Adipocyte (in vitro differentiated cells): ENCODE results near the gene TBX4.
"Not testable (repeated sequence)": the region's sequence is repeated elsewhere in the genome, so short reads cannot be mapped to it uniquely, and the experiment has no call there.

ENCODE experiments used
- DNase-seq: peaks from one replicate; pipeline ENCODE4 v3.0.0-alpha.2; 2015; ENCODE audit warnings: low read depth
- H3K27me3 ChIP-seq: replicated peaks from 2 replicates; pipeline ENCODE4 v1.7.0; 2013; ENCODE audit warnings: mild to moderate bottlenecking, low read length, moderate library complexity; ENCODE audit not compliant: control insufficient read depth, insufficient read depth
- H3K36me3 ChIP-seq: 2 replicates; pipeline ENCODE4 v1.7.0; 2013; ENCODE audit warnings: low read length, mild to moderate bottlenecking, moderate library complexity; ENCODE audit not compliant: control insufficient read depth, insufficient read depth, severe bottlenecking
- H3K4me1 ChIP-seq: 2 replicates; pipeline ENCODE4 v1.7.0; 2013; ENCODE audit warnings: mild to moderate bottlenecking, low read length, moderate library complexity; ENCODE audit not compliant: control insufficient read depth, insufficient read depth
- H3K4me3 ChIP-seq: 2 replicates; pipeline ENCODE4 v1.7.0; 2013; ENCODE audit warnings: mild to moderate bottlenecking, low read length, moderate library complexity
- H3K9ac ChIP-seq: 2 replicates; pipeline ENCODE4 v1.7.0; 2013; ENCODE audit warnings: mild to moderate bottlenecking, low read length, moderate library complexity
- H3K9me3 ChIP-seq: 2 replicates; pipeline ENCODE4 v1.7.0; 2013; ENCODE audit warnings: mild to moderate bottlenecking, low read length, moderate library complexity; ENCODE audit not compliant: control insufficient read depth

TBX4 gene

DNA sequence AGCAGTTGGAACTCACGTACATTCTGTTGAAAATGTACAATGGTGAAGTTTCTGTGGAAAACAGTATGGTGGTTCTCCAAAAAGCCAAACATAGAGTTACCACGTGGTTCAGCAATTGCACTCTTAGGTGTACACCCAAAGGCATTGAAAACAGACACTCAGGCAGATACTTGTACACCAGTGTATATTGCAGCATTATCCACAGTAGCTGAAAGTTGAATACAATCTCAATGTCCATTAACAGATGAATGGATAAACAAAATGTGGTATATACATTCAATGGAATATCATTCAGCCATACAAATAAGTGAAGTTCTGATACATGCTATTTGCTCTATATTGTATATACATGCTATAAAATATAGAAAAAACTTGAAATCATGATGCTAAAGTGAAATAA lies 29.4 kb upstream of the TBX4 start:
- no peaks in the 10 kb centered on the region for H3K36me3 ChIP-seq

DNA sequence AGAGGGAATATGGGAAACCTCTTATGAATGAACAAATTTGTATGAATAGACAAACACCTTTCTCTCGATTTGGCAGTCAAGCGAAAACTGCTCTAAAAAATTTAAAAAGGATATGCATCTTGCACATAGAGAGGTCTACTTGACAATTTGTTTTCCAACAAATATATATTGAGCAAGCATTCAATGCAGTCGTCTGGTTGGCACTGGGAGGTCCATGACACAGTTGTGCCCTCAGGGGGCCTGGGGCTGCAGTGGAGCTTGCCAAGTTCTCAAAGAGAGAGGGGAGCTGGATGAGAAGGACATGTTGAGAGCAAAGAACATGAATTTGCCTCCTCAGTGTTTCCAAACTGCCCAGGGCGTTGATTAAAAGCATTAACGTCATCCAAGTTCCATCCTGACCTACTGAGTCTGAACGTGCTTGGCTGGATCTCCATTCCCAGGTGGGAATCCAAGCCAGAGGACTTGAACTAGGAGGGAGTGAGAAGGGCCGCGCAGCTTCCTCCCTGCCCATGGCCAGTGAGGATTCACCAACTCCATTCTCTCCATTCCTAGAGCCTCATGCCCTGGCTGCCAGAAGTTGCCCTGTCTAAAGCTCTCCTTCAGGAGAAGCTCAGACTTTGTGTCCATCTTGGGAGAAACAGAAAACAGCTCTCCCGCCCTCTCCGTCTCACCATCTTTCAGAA lies 28.1 kb upstream of the TBX4 start:
- peaks cover 17% of the 10 kb centered on the region for H3K4me1 ChIP-seq
- H3K4me3 ChIP-seq, result no peak overlapping the region
- no peak for DNase-seq
- peaks cover 9% of the 10 kb centered on the region for H3K27me3 ChIP-seq
- H3K36me3 ChIP-seq, result no peaks in the 10 kb centered on the region
- H3K9me3 ChIP-seq, result no peaks in the 10 kb centered on the region
- H3K9ac ChIP-seq, result no peak overlapping the region

More for the DNA sequence above, 29.4 kb upstream of the TBX4 start:
- H3K27me3 ChIP-seq, result peaks cover 9% of the 10 kb centered on the region
- H3K9ac ChIP-seq, result no peak overlapping the region
- H3K4me3 ChIP-seq, result no peak overlapping the region
- no peak for DNase-seq
- H3K4me1 ChIP-seq, result peaks cover 18% of the 10 kb centered on the region
- no peaks in the 10 kb centered on the region for H3K9me3 ChIP-seq

DNA sequence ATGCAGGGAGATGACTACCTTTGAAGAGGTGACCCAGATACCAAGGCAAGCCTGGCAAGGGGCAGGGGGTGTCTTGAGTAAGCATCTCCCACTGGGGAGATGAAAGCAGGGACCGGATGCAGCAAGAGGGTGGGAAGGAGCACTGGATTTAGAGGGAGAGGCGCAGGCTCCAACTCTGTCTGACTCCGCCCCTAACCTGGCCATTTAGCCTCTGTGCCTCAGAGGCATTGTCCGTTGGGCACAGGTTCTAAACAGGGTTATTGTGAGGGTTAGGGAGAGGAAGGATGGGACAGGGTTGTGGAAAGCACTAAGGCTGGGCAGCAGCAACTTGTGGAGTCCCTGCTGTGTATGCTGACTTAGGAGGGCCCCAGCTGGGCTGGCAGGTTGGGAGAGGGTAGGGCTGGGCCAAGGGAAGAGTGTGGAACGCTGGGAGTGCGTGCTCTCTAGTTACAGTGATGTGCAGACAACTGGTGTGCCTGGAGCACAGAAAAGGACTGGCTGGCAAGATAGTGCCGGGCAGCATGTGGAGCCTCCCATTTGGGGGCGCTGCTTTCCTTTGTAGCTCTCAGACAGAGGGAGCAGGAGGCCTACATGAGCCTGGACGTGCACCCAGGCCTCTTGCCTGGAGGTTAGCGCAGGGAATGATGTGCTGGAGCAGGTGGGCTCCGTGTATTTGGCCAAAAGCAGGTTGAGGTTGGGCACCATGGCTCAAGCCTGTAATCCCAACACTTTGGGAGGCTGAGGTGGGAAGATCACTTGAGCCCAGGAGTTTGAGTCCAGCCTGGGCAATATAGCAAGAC lies 26.3 kb upstream of the TBX4 start:
- Histone ChIP-seq H3K9me3 (no peaks in the 10 kb centered on the region), H3K4me3 (no peak overlapping the region), H3K27me3 (peaks cover 8% of the 10 kb centered on the region), H3K4me1 (peaks cover 17% of the 10 kb centered on the region), H3K36me3 (no peaks in the 10 kb centered on the region), H3K9ac (no peak overlapping the region)
- no peak for DNase-seq

DNA sequence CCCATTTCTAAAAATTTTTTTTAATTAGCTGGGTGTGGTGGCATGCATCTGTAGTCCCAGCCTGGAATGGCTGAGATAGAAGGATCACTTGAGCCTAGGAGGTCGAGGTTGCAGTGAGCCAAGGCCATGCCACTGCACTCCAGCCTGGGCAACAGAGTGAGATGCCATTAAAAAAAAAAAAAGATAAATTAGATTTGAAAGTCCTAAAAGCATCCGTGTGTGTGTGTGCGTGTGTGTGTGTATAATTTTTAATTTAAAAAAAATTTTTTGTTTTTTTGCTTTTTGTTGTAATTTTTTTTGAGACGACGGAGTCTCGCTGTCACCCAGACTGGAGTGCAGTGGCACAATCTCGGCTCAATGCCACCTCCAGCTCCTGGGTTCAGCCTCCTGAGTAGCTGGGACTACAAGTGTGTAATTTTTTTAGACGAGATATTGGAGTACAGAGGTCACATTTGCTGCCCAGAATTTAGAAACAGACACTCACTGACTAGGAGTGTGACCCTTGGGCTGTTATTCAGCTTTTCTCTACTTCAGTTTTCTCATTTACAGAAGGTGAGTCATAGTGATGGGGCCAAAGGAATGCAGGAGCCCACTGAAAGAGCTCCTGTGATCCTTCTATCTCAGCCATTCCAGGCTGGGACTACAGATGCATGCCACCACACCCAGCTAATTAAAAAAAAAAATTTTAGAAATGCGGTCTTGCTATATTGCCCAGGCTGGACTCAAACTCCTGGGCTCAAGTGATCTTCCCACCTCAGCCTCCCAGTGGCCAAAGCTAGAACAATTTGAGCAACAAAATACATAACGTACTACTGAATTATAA lies 25.5 kb upstream of the TBX4 start:
- no peak for DNase-seq
- Histone ChIP-seq H3K4me1 (peaks cover 21% of the 10 kb centered on the region), H3K9ac (no peak overlapping the region), H3K36me3 (no peaks in the 10 kb centered on the region), H3K4me3 (no peak overlapping the region), H3K9me3 (no peaks in the 10 kb centered on the region), H3K27me3 (no peaks in the 10 kb centered on the region)

DNA sequence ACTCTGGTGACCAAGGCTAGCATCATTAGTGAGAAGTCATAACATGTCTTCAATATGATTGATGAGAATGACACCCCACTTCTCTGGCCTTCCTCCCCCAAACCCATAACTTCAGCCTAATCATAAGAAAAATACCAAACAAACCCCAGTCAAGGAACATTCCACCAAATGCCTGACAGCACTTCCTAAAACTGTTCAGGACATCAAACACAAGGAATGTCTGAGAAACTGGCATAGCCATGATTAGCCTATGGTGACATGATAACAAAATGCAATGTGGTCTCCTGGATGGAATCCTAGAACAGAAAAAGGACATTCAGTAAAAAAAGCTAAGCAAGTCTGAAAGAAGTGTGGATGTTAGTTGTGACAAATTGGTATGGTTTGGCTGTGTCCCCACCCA lies 24.7 kb upstream of the TBX4 start:
- DNase-seq, result no peak
- no peak overlapping the region for H3K9ac ChIP-seq
- H3K4me1 ChIP-seq, result peaks cover 22% of the 10 kb centered on the region
- no peaks in the 10 kb centered on the region for H3K9me3 ChIP-seq
- H3K27me3 ChIP-seq, result no peaks in the 10 kb centered on the region
- no peaks in the 10 kb centered on the region for H3K36me3 ChIP-seq
- no peak overlapping the region for H3K4me3 ChIP-seq

DNA sequence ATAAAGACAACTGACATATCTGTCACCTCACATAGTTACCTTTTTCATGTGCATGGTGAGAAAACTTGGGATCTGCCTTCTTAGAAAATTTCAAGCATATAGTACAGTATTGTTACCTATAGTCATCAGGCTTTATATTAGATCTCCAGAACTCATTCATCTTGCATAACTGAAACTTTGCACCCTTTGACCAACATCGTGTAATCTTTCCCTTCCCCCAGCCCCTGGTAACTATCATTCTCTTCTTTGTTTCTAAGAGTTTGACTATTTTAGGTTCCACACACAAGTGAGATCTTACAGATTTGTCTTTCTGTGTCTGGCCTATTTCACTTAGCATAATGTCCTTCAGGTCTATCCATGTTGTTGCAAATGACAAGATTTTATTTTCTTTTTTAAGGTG lies 22.9 kb upstream of the TBX4 start:
- H3K36me3 ChIP-seq, result no peaks in the 10 kb centered on the region
- H3K9ac ChIP-seq, result no peak overlapping the region
- no peak for DNase-seq

DNA sequence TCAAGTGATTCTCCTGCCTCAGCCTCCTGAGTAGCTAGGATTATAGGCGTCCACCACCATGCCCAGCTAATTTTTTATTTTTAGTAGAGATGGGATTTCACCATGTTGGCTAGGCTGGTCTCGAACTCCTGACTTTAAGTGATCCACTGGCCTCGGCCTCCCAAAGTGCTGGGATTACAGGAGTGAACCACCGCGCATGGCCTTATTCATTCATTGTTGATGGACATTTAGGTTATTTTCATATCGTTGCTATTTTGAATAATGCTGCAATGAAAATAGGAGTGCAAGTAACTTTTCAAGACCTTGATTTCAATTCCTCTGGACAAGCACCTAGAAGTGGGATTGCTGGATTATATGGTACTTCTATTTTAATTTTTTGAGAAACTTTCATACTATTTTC lies 22.4 kb upstream of the TBX4 start:
- H3K4me1 ChIP-seq, result peaks cover 18% of the 10 kb centered on the region
- H3K9me3 ChIP-seq, H3K27me3 ChIP-seq, DNase-seq, H3K4me3 ChIP-seq, H3K36me3 ChIP-seq, H3K9ac ChIP-seq: not testable (repeated sequence)

More for the DNA sequence above, 22.9 kb upstream of the TBX4 start:
- Histone ChIP-seq H3K27me3 (peaks cover 3% of the 10 kb centered on the region), H3K4me1 (peaks cover 18% of the 10 kb centered on the region), H3K9me3 (peaks cover 5% of the 10 kb centered on the region), H3K4me3 (no peak overlapping the region)

DNA sequence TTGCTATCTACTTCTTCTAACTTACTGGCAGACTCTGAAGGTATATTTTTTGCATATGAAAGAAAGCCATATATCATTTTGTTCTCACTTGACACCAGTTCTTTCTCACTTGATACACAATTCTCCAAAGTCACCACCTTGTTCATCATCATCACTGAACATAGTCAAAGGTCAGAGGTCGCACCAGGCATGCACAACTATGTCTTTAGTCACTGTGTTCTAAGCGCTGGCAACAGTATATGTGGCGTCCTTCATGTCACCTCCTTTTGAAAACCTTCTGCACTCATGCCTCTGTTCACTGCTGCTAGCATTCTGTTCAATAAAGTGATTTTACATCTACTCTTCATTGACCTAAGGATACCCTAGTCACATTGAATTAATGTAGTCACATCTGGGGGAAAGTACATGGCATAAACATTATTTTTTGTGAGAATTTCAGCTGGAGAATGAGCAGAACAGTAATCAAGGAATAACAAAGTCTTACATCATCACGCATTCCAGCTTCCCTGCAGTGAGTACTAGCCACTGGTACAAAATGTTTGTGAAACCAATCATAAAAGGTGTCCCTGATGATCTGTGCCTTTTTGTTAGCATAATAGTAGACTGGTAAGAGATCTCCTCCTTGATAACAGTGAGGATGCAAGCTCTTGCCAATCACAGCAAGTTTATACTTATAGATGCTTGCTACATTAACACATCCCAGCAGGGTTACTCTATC lies 20.5 kb upstream of the TBX4 start:
- Histone ChIP-seq H3K27me3 (peaks cover 3% of the 10 kb centered on the region), H3K4me1 (peaks cover 12% of the 10 kb centered on the region), H3K36me3 (no peaks in the 10 kb centered on the region), H3K9ac (no peak overlapping the region), H3K9me3 (peaks cover 27% of the 10 kb centered on the region), H3K4me3 (no peak overlapping the region)
- peak; percentile 61 for DNase-seq

DNA sequence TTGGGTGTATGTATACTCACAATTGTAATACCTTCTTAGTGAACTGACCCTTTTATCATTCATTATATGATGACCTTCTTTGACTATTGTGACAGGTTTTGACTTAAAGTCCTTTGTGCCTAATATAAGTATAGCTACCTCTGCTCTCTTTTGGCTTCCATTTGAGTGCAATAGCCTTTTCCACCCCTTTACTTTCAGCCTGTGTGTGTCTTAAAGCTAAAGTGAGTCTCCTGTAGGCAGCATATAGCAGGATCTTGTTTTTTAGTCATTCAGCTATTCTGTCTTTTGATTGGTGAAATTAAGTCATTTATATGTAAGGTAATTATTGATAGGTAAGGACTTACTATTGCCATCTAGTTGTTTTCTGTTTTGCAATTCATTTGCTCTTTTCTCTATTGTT lies 15.9 kb upstream of the TBX4 start:
- Histone ChIP-seq H3K4me1 (peaks cover 8% of the 10 kb centered on the region), H3K4me3 (no peak overlapping the region), H3K27me3 (peaks cover 3% of the 10 kb centered on the region), H3K9ac (no peak overlapping the region), H3K9me3 (peaks cover 36% of the 10 kb centered on the region), H3K36me3 (no peaks in the 10 kb centered on the region)
- DNase-seq, result no peak

DNA sequence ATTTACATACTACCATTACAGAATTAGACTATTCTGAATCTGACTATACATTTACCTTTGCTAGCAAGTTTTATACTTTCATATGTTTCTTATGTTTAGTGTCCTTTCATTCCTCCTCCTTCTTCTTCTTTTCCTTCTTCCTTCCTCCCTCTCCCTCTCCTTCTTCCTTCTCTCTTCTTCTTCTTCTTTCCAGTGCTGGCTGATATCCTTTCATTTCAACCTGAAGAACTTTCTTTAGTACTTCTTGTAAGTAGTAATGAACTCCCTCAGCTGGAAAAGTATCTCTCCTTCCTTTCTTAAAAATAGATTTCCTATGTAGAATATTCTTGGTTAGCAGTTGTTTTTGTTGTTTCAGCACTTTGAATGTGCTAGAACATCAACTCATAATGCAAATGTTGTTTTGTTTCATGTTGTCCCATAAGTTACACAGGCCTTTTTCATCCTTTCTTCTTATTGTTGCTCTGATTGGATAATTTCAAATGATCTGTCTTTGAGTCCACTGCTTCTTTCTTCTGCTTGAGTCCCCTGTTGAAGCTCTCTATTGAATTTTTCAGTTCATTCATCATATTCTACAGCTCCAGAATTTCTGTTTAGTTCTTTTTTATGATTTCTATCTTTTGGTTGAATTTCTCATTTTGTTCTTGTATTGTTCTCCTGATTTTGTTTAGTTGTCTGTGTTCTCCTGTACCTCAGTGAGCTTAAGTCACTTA lies 15.1 kb upstream of the TBX4 start:
- no peak overlapping the region for H3K9ac ChIP-seq
- no peak for DNase-seq
- peaks cover 3% of the 10 kb centered on the region for H3K27me3 ChIP-seq
- no peaks in the 10 kb centered on the region for H3K4me1 ChIP-seq
- no peaks in the 10 kb centered on the region for H3K36me3 ChIP-seq
- H3K9me3 ChIP-seq, result peaks cover 36% of the 10 kb centered on the region
- no peak overlapping the region for H3K4me3 ChIP-seq
